Neuronal stem cell (in vitro differentiated cells): ENCODE results near the gene COA7.

ENCODE experiments used
- DNase-seq: peaks from one replicate; pipeline ENCODE4 v3.0.0-alpha.2; 2013; ENCODE audit warnings: low spot score
- H2AFZ ChIP-seq: one replicate; pipeline ENCODE4 v1.6.1; 2013; ENCODE audit warnings: mild to moderate bottlenecking, low read length, inconsistent platforms
- H2AK5ac ChIP-seq: 2 replicates; pipeline ENCODE4 v1.6.1; 2013; ENCODE audit warnings: low read depth, mild to moderate bottlenecking, inconsistent platforms, low read length, moderate library complexity, mixed read lengths
- H2BK120ac ChIP-seq: 2 replicates; pipeline ENCODE4 v1.6.1; 2013; ENCODE audit warnings: low read depth, mild to moderate bottlenecking, inconsistent platforms, low read length, moderate library complexity, mixed read lengths
- H2BK12ac ChIP-seq: one replicate; pipeline ENCODE4 v1.6.1; 2013; ENCODE audit warnings: low read length, inconsistent platforms
- H2BK15ac ChIP-seq: 2 replicates; pipeline ENCODE4 v1.6.1; 2013; ENCODE audit warnings: mild to moderate bottlenecking, low read length, inconsistent platforms, mixed read lengths
- H2BK5ac ChIP-seq: one replicate; pipeline ENCODE4 v1.6.1; 2013; ENCODE audit warnings: inconsistent platforms, mild to moderate bottlenecking, low read length, moderate library complexity
- H3K14ac ChIP-seq: one replicate; pipeline ENCODE4 v1.6.1; 2013; ENCODE audit warnings: low read length, inconsistent platforms
- H3K18ac ChIP-seq: 2 replicates; pipeline ENCODE4 v1.6.1; 2013; ENCODE audit warnings: low read length, inconsistent platforms
- H3K23ac ChIP-seq: 2 replicates; pipeline ENCODE4 v1.6.1; 2013; ENCODE audit warnings: low read depth, mild to moderate bottlenecking, mixed read lengths, low read length, inconsistent platforms; ENCODE audit not compliant: poor library complexity
- H3K27ac ChIP-seq: replicated peaks from 3 replicates; pipeline ENCODE4 v1.5.1; 2013; ENCODE audit warnings: low read length, inconsistent platforms
- H3K27me3 ChIP-seq, 3 experiments: 2 replicates each; pipeline ENCODE4 v1.6.1; 2013; ENCODE audit warnings: low read length in 3 of 3, mild to moderate bottlenecking in 2 of 3, inconsistent platforms in 1 of 3, low read depth in 1 of 3, mixed read lengths in 1 of 3, moderate library complexity in 1 of 3; ENCODE audit not compliant: control insufficient read depth in 3 of 3, insufficient read depth in 3 of 3
- H3K36me3 ChIP-seq, 2 donors: replicated peaks in 1 of 2; 2 replicates each; pipeline ENCODE4 v1.6.1; 2013; ENCODE audit warnings: low read length in 2 of 2; ENCODE audit not compliant: control insufficient read depth in 2 of 2, insufficient read depth in 2 of 2
- H3K4ac ChIP-seq: 2 replicates; pipeline ENCODE4 v1.6.1; 2013; ENCODE audit warnings: inconsistent platforms, mild to moderate bottlenecking, low read length, moderate library complexity
- H3K4me1 ChIP-seq, 2 donors: 1 replicate in 1 of 2; 2 replicates in 1 of 2; pipeline ENCODE4 v1.6.1; 2013; ENCODE audit warnings: low read length in 2 of 2, low read depth in 1 of 2; ENCODE audit not compliant: control insufficient read depth in 2 of 2, insufficient read depth in 1 of 2
- H3K4me2 ChIP-seq: one replicate; pipeline ENCODE4 v1.6.1; 2013; ENCODE audit warnings: mild to moderate bottlenecking, low read length, inconsistent platforms; ENCODE audit not compliant: insufficient read depth, poor library complexity, severe bottlenecking
- H3K4me3 ChIP-seq, 2 donors: 2 replicates each; pipeline ENCODE4 v1.5.1; 2013; ENCODE audit warnings: low read length in 2 of 2, mild to moderate bottlenecking in 2 of 2, inconsistent platforms in 1 of 2, moderate library complexity in 1 of 2
- H3K79me1 ChIP-seq: one replicate; pipeline ENCODE4 v1.6.1; 2013; ENCODE audit warnings: low read depth, mild to moderate bottlenecking, inconsistent platforms, low read length, moderate library complexity
- H3K9ac ChIP-seq: one replicate; pipeline ENCODE4 v1.6.1; 2013; ENCODE audit warnings: mild to moderate bottlenecking, low read depth, low read length, inconsistent platforms; ENCODE audit not compliant: poor library complexity
- H3K9me3 ChIP-seq, 2 donors: replicated peaks in 1 of 2; 2 replicates each; pipeline versions ENCODE3 to v1.6.1; 2013; ENCODE audit warnings: low read length in 2 of 2, mild to moderate bottlenecking in 2 of 2, inconsistent platforms in 1 of 2, low read depth in 1 of 2, mixed read lengths in 1 of 2, moderate library complexity in 1 of 2; ENCODE audit not compliant: control insufficient read depth in 2 of 2, insufficient read depth in 1 of 2
- H4K8ac ChIP-seq: one replicate; pipeline ENCODE4 v1.6.1; 2013; ENCODE audit warnings: low read depth, mild to moderate bottlenecking, inconsistent platforms, low read length, moderate library complexity
- H4K91ac ChIP-seq: one replicate; pipeline ENCODE4 v1.6.1; 2013; ENCODE audit warnings: low read length, low read depth, mild to moderate bottlenecking, inconsistent platforms; ENCODE audit not compliant: poor library complexity
- WGBS, 2 donors: extraction: QIAGEN DNeasy Blood & Tissue Kit; methylation state at CpG; one replicate each; pipeline ENCODE4 v1.1.7; 2013; ENCODE audit warnings: missing lambda C conversion rate in 2 of 2, mixed read lengths in 1 of 2; ENCODE audit not compliant: insufficient read length in 2 of 2, insufficient replicate concordance in 1 of 2; ENCODE audit errors: extremely low coverage in 2 of 2; 5-methylcytosine and 5-hydroxymethylcytosine counted together

Gene COA7

DNA sequence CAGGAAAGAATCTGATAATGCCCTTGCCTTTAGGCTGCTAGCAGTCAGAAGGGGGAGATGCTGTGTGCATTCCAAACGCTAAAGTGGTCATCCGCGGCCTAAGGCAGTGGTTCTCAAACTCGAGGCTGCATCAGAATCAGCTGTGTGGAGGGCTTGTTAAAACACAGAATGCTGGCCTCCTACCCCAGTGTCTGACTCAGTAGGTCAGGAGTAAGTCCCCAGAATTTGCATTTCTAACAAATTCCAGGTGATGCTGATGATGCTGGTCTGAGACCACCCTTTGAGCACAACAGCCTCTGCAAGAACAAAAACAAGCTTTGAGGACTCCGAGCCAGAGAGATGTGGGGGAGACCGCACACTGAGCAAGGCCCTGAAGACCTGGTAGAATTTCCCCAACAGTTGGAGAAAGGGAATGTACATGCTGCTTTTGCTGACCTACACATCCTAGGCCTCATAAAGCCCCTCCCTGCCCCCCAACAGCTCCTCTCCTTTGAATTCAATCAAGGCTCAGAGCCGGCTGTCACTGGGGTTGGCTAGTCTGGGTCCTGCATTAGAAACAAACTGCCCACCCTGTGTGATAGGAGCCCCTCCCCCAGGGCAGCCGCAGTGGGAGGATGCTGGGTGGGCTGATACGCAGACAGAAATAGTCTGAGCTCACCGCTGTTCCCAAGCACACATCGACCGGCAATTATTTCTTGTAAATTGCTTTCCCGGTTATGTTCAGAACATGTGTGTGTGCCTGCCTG, 38.1 kb downstream of the COA7 start:
- Histone ChIP-seq H3K4me2 (no peak overlapping the region), H3K27ac (no peak overlapping the region)

DNA sequence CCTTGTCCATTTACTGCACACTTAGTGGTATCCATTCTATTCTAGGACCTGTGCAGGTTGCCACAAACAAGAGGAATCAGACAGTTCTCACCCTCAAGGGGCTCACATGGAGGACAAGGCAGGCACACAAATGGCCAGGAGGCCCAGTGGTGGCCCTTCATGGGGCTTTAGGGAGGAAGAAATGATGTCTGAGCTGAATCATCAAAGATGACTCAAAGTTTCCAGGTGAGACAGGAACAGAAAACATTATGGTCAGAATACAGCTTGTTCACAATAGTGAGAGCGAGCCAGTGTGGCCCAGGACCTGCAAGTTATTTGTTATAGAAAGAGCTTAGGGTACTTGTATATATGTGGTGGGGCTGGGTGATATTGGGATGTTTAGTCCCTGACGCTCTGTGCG, 38.8 kb downstream of the COA7 start:
- H3K79me1 ChIP-seq = no peaks in the 10 kb centered on the region
- H3K4me2 ChIP-seq = no peak overlapping the region
- peak overlapping the region; percentile 67 for H2AFZ ChIP-seq
- H4K91ac ChIP-seq = no peak overlapping the region
- H3K14ac ChIP-seq = no peak overlapping the region
- no peak overlapping the region for H2AK5ac ChIP-seq
- no peaks in the 10 kb centered on the region for H3K36me3 ChIP-seq
- no peak overlapping the region for H4K8ac ChIP-seq
- H3K4me1 ChIP-seq = peaks cover 13 to 25% of the 10 kb centered on the region in 2 donors
- H3K18ac ChIP-seq = no peak overlapping the region
- no peak overlapping the region for H3K23ac ChIP-seq
- no peak overlapping the region for H3K4ac ChIP-seq
- DNase-seq = no peak
- H2BK12ac ChIP-seq = no peak overlapping the region
- H3K9ac ChIP-seq = no peak overlapping the region
- no peaks in the 10 kb centered on the region for H3K9me3 ChIP-seq
- no peak overlapping the region for H2BK120ac ChIP-seq
- WGBS, 2 donors = no CpG with 5 or more reads among the region's 3 CpGs
- H3K27me3 ChIP-seq = no peaks in the 10 kb centered on the region
- H2BK5ac ChIP-seq = no peak overlapping the region
- no peak overlapping the region for H2BK15ac ChIP-seq
- no peak overlapping the region for H3K27ac ChIP-seq
- H3K4me3 ChIP-seq = no peak overlapping the region

More for the DNA sequence above, 38.1 kb downstream of the COA7 start:
- H4K8ac ChIP-seq = no peak overlapping the region
- no peaks in the 10 kb centered on the region for H3K27me3 ChIP-seq
- no peak overlapping the region for H2BK15ac ChIP-seq
- H2BK12ac ChIP-seq = no peak overlapping the region
- H3K4ac ChIP-seq = no peak overlapping the region
- H3K9me3 ChIP-seq = no peaks in the 10 kb centered on the region
- H4K91ac ChIP-seq = no peak overlapping the region
- H2AFZ ChIP-seq = peak overlapping the region; percentile 67
- no peak overlapping the region for H3K23ac ChIP-seq
- no peak overlapping the region for H3K14ac ChIP-seq
- no peak overlapping the region for H3K4me3 ChIP-seq
- no CpG with 5 or more reads among the region's 13 CpGs for WGBS, 2 donors
- no peak overlapping the region for H2BK5ac ChIP-seq
- no peak overlapping the region for H2BK120ac ChIP-seq
- no peak for DNase-seq
- peak overlapping the region; percentile 41 for H3K18ac ChIP-seq
- H3K4me1 ChIP-seq = peaks cover 13 to 25% of the 10 kb centered on the region in 2 donors
- no peak overlapping the region for H3K9ac ChIP-seq
- H2AK5ac ChIP-seq = no peak overlapping the region
- H3K36me3 ChIP-seq = no peaks in the 10 kb centered on the region
- H3K79me1 ChIP-seq = no peaks in the 10 kb centered on the region

- Histone ChIP-seq H3K9ac (no peak overlapping the region), H2BK120ac (no peak overlapping the region), H2BK12ac (no peak overlapping the region), H3K4me3 (no peak overlapping the region), H3K14ac (no peak overlapping the region), H2BK15ac (no peak overlapping the region), H2AFZ (no peak overlapping the region), H3K4ac (no peak overlapping the region), H2AK5ac (no peak overlapping the region), H3K23ac (no peak overlapping the region), H2BK5ac (no peak overlapping the region), H3K18ac (peak overlapping the region; percentile 28), H3K4me1 (peaks cover 13 to 25% of the 10 kb centered on the region in 2 donors), H3K27me3 (no peaks in the 10 kb centered on the region), H3K79me1 (no peaks in the 10 kb centered on the region), H3K9me3 (no peaks in the 10 kb centered on the region), H3K27ac (no peak overlapping the region), H3K36me3 (no peaks in the 10 kb centered on the region), H4K91ac (no peak overlapping the region), H3K4me2 (no peak overlapping the region), H4K8ac (no peak overlapping the region)
- DNase-seq = no peak
- no CpG with 5 or more reads among the region's 1 CpG for WGBS, 2 donors
Observed at GRCh38 chr1:52658795-52659194, 39.4 kb downstream of the COA7 start.

DNA sequence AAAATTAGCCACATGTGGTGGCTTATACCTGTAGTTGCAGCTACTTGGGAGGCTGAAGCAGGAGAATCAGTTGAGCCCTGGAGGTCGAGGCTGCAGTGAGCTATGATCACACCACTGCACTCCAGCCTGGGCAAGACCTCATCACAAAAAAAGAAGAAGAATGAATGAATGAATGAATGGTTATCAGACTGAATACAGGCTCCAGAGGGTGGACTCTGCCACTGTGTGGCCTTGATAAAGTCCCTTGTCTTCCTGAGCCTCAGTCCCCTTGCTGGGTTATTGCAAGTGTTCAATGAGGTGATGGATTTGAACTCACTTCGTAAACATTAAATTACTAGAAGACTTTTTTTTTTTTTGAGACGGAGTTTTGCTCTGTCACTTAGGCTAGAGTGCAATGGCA, 40.4 kb downstream of the COA7 start:
- Histone ChIP-seq H4K8ac (no peak overlapping the region), H3K23ac (no peak overlapping the region), H2BK12ac (no peak overlapping the region), H3K79me1 (no peaks in the 10 kb centered on the region), H2AFZ (no peak overlapping the region), H4K91ac (no peak overlapping the region), H2BK5ac (no peak overlapping the region), H3K9ac (no peak overlapping the region), H3K4ac (no peak overlapping the region), H3K4me3 (no peak overlapping the region), H3K18ac (no peak overlapping the region), H2AK5ac (no peak overlapping the region), H3K14ac (no peak overlapping the region), H3K27me3 (no peaks in the 10 kb centered on the region), H2BK15ac (no peak overlapping the region), H2BK120ac (no peak overlapping the region), H3K4me2 (no peak overlapping the region), H3K36me3 (no peaks in the 10 kb centered on the region), H3K9me3 (no peaks in the 10 kb centered on the region), H3K27ac (no peak overlapping the region), H3K4me1 (peaks cover 10 to 17% of the 10 kb centered on the region in 2 donors)
- no peak for DNase-seq
- no CpG with 5 or more reads among the region's 3 CpGs for WGBS, 2 donors
